HCT116 (cell line): Measurements from ENCODE around the gene SLC23A3. TPM values are rescaled to one million over a fixed set of nuclear protein-coding genes. Genes with fewer than 3 reads are reported as not detected.

Experiments
- ATAC-seq: fragments of 200-7000 bp; cut with Tn5 transposase; 2 replicates; pipeline ENCODE4 v1.9.1; 2020; ENCODE audit warnings: mild to moderate bottlenecking, moderate library complexity
- BruUV-seq: library from RNA; stranded (reverse); fragments of 400-500 nt; replicated peaks from 2 replicates; lab custom pipeline; 2021; lab: Mats Ljungman, UMichigan
- CTCF ChIA-PET: fragments of 300-600 bp; sonication (Branson Sonifier 250); formaldehyde crosslinking; loops from one replicate; lab custom pipeline; 2021; ENCODE audit warnings: antibody characterized with exemption; lab: Charles Lee
- POLR2A ChIA-PET: fragments of 300-600, 350-600 bp; sonication (Branson Sonifier 250); formaldehyde crosslinking; loops from one replicate; lab custom pipeline; 2021; ENCODE audit warnings: antibody characterized with exemption; lab: Charles Lee
- RAD21 ChIA-PET, 2 experiments: fragments of 300-600 bp; sonication (Branson Sonifier 250); formaldehyde crosslinking; loops; one replicate each; lab custom pipeline; 2023; ENCODE audit warnings: low total read pairs in 2 of 2; ENCODE audit not compliant: uncharacterized antibody in 2 of 2, unreplicated experiment in 2 of 2, low non-redundant PET in 1 of 2; lab: Charles Lee
- DNase-seq: peaks from one replicate; pipeline ENCODE4 v3.0.0-alpha.2; 2010; ENCODE audit warnings: low read depth, low spot score
- H2AFZ ChIP-seq: fragments of 200-600 bp; shearing (Covaris generic), sonication (generic); 2 replicates; pipeline ENCODE4 v1.6.1; 2017; ENCODE audit warnings: low read depth, mixed run types, mixed read lengths, antibody characterized with exemption, low read length; ENCODE audit not compliant: poor library complexity, severe bottlenecking
- H3K27ac ChIP-seq: 2 replicates; pipeline ENCODE4 v1.5.1; 2012; ENCODE audit warnings: low read depth, low read length
- H3K27me3 ChIP-seq: fragments of 200-600 bp; sonication (generic); 2 replicates; pipeline ENCODE4 v1.6.1; 2016; ENCODE audit warnings: mixed run types, low read length, mixed read lengths; ENCODE audit not compliant: insufficient read depth
- H3K36me3 ChIP-seq, 2 experiments: fragments of 200-500 bp in 1 of 2; fragments of 200-600 bp in 1 of 2; sonication (Bioruptor generic) in 1 of 2; sonication (generic) in 1 of 2; 2 replicates each; pipeline versions ENCODE4 v1.5.1 to v1.6.1; 2014 to 2016; ENCODE audit warnings: low read length in 2 of 2, inconsistent platforms in 1 of 2, mixed read lengths in 1 of 2, mixed run types in 1 of 2; ENCODE audit not compliant: insufficient read depth in 2 of 2, control insufficient read depth in 1 of 2
- H3K4me1 ChIP-seq, 2 experiments: fragments of 200-600 bp in 1 of 2; sonication (generic) in 1 of 2; 2 replicates each; pipeline versions ENCODE4 v1.5.1 to v1.6.1; 2012 to 2017; ENCODE audit warnings: low read length in 2 of 2, inconsistent platforms in 1 of 2, mild to moderate bottlenecking in 1 of 2, mixed read lengths in 1 of 2, mixed run types in 1 of 2, moderate library complexity in 1 of 2; ENCODE audit not compliant: insufficient read depth in 2 of 2, control insufficient read depth in 1 of 2
- H3K4me2 ChIP-seq: fragments of 200-600 bp; sonication (generic); 2 replicates; pipeline ENCODE4 v1.6.1; 2017; ENCODE audit warnings: mixed run types, low read length, mixed read lengths
- H3K4me3 ChIP-seq, 2 experiments: fragments of 200-600 bp in 1 of 2; sonication (generic) in 1 of 2; replicated peaks in 1 of 2; 2 replicates each; pipeline ENCODE4 v1.5.1; 2011 to 2016; ENCODE audit warnings: low read length in 2 of 2, control low read depth in 1 of 2, low read depth in 1 of 2, mild to moderate bottlenecking in 1 of 2, mixed read lengths in 1 of 2, mixed run types in 1 of 2
- H3K79me2 ChIP-seq: fragments of 200-600 bp; sonication (generic); 2 replicates; pipeline ENCODE4 v1.6.1; 2017; ENCODE audit warnings: mild to moderate bottlenecking, mixed run types, low read length, moderate library complexity, mixed read lengths; ENCODE audit not compliant: insufficient read depth
- H3K9ac ChIP-seq: fragments of 200-600 bp; sonication (generic); 2 replicates; pipeline ENCODE4 v1.6.1; 2016; ENCODE audit warnings: low read length, mixed read lengths
- H3K9me2 ChIP-seq: fragments of 200-600 bp; sonication (generic), shearing (Covaris generic); 2 replicates; pipeline ENCODE4 v1.6.1; 2017; ENCODE audit warnings: mixed run types, mild to moderate bottlenecking, moderate library complexity; ENCODE audit not compliant: insufficient read depth
- H3K9me3 ChIP-seq, 2 experiments: fragments of 200-500 bp in 1 of 2; fragments of 200-600 bp in 1 of 2; sonication (Bioruptor generic) in 1 of 2; sonication (generic) in 1 of 2; 2 replicates each; pipeline ENCODE4 v1.6.1; 2014 to 2017; ENCODE audit warnings: low read length in 2 of 2, mixed read lengths in 2 of 2, inconsistent platforms in 1 of 2, low read depth in 1 of 2, mild to moderate bottlenecking in 1 of 2, mixed run types in 1 of 2, moderate library complexity in 1 of 2; ENCODE audit not compliant: control insufficient read depth in 1 of 2, insufficient read depth in 1 of 2
- H4K20me1 ChIP-seq: fragments of 200-600 bp; sonication (generic), shearing (Covaris generic); 2 replicates; pipeline ENCODE4 v1.6.1; 2017; ENCODE audit warnings: mixed run types, mild to moderate bottlenecking, moderate library complexity; ENCODE audit not compliant: insufficient read depth
- EZH2phosphoT487 ChIP-seq: fragments of 200-600 bp; IDR thresholded peaks from 2 replicates; pipeline ENCODE4 v1.6.1; 2018; ENCODE audit warnings: antibody characterized with exemption, borderline replicate concordance
- POLR2A ChIP-seq: IDR thresholded peaks from 2 replicates; pipeline ENCODE4 v1.7.0; 2011; ENCODE audit warnings: borderline replicate concordance; ENCODE audit not compliant: insufficient read depth, insufficient read length; ENCODE audit errors: extremely low read depth
- POLR2AphosphoS5 ChIP-seq: IDR thresholded peaks from 2 replicates; pipeline ENCODE4 v1.6.1; 2011; ENCODE audit warnings: mild to moderate bottlenecking, low read depth, low read length, moderate library complexity
- ZFX ChIP-seq: fragments of 450-650 bp; IDR thresholded peaks from 2 replicates; pipeline ENCODE4 v1.6.1; 2017
- intact Hi-C: fragments of 100-400 bp; cut with micrococcal nuclease; formaldehyde crosslinking; loops from 2 replicates; pipeline ENCODE4 v1.10.0; 2022
- total RNA-seq: library from RNA; stranded (reverse); gene quantifications from one replicate; pipeline ENCODE4 v1.2.1, GENCODE V29; 2021; ENCODE audit not compliant: unreplicated experiment
- TF ChIP-seq, protein P1 (sequence below), 3 experiments: fragments of 200-600 bp in 1 of 3; sonication (generic) in 1 of 3; IDR thresholded peaks in 2 of 3; conservative IDR thresholded peaks in 1 of 3; 2 replicates each; pipeline ENCODE4 v1.5.1; 2012 to 2017; ENCODE audit warnings: low read depth in 2 of 3, low read length in 2 of 3, antibody characterized with exemption in 1 of 3, borderline replicate concordance in 1 of 3, control low read depth in 1 of 3, mild to moderate bottlenecking in 1 of 3, mixed read lengths in 1 of 3, mixed run types in 1 of 3, moderate library complexity in 1 of 3; ENCODE audit not compliant: insufficient read depth in 1 of 3
- TF ChIP-seq, protein P2 (sequence below): IDR thresholded peaks from 2 replicates; pipeline ENCODE4 v1.6.1; 2012; ENCODE audit warnings: low read depth

Gene SLC23A3
- total RNA-seq, 1 experiment from 2014 or later, result 4.8 TPM

DNA sequence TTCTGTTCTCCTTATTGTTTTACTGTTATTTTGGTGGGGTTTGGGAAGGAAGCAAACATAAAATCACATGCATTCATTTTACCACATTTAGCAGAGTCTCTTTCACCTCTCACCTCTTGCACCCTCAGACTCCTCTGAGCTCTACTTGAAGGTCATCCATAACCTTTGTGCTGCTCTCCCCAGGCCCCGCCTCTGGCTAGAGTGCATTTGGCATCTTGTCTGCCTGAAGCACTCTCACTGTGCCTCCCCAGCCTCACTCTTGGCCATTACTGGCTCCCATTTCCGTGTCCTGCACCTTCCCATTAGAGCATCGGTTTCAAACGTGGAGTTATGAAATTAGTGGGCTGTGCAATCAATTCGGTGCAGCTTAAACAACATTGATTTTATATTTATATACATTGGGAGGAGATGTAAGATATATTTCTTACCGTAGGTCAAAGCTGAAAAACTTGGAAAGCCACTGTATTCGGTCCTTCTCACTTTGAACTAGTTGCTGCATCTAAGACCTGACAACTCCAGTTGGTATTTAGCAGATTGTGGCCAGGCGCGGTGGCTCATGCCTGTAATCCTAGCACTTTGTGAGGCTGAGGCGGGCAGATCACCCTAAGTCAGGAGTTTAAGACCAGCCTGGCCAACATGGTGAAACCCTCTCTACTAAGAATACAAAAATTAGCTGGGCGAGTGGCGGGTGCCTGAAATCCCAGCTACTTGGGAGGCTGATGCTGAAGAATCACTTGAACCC is 29.8 kb upstream of the SLC23A3 start:
- no peaks in the 10 kb centered on the region for H3K9me2 ChIP-seq
- ATAC-seq, result no peak
- no TSS peak for BruUV-seq
- DNase-seq, result no peak
- peaks cover 0 to 3% of the 10 kb centered on the region in 2 experiments; a peak in 2 of 4 replicates for H3K9me3 ChIP-seq
- no peak overlapping the region for H3K4me2 ChIP-seq
- RAD21 ChIA-PET, result no interaction called here
- intact Hi-C loops, result no loop called here
- TF ChIP-seq, protein P1, sequence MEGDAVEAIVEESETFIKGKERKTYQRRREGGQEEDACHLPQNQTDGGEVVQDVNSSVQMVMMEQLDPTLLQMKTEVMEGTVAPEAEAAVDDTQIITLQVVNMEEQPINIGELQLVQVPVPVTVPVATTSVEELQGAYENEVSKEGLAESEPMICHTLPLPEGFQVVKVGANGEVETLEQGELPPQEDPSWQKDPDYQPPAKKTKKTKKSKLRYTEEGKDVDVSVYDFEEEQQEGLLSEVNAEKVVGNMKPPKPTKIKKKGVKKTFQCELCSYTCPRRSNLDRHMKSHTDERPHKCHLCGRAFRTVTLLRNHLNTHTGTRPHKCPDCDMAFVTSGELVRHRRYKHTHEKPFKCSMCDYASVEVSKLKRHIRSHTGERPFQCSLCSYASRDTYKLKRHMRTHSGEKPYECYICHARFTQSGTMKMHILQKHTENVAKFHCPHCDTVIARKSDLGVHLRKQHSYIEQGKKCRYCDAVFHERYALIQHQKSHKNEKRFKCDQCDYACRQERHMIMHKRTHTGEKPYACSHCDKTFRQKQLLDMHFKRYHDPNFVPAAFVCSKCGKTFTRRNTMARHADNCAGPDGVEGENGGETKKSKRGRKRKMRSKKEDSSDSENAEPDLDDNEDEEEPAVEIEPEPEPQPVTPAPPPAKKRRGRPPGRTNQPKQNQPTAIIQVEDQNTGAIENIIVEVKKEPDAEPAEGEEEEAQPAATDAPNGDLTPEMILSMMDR (IDR thresholded peaks at IDR 0.05 in 2 of 3, conservative IDR thresholded peaks at IDR 0.05 in 1 of 3; ENCODE audit: borderline replicate concordance in 1 of 3, insufficient read depth in 1 of 3, low read depth in 2 of 3, low read length in 2 of 3), result no peak
- TF ChIP-seq POLR2AphosphoS5 (no peak), POLR2A (no peak), ZFX (no peak), EZH2phosphoT487 (no peak)
- TF ChIP-seq, protein P2, sequence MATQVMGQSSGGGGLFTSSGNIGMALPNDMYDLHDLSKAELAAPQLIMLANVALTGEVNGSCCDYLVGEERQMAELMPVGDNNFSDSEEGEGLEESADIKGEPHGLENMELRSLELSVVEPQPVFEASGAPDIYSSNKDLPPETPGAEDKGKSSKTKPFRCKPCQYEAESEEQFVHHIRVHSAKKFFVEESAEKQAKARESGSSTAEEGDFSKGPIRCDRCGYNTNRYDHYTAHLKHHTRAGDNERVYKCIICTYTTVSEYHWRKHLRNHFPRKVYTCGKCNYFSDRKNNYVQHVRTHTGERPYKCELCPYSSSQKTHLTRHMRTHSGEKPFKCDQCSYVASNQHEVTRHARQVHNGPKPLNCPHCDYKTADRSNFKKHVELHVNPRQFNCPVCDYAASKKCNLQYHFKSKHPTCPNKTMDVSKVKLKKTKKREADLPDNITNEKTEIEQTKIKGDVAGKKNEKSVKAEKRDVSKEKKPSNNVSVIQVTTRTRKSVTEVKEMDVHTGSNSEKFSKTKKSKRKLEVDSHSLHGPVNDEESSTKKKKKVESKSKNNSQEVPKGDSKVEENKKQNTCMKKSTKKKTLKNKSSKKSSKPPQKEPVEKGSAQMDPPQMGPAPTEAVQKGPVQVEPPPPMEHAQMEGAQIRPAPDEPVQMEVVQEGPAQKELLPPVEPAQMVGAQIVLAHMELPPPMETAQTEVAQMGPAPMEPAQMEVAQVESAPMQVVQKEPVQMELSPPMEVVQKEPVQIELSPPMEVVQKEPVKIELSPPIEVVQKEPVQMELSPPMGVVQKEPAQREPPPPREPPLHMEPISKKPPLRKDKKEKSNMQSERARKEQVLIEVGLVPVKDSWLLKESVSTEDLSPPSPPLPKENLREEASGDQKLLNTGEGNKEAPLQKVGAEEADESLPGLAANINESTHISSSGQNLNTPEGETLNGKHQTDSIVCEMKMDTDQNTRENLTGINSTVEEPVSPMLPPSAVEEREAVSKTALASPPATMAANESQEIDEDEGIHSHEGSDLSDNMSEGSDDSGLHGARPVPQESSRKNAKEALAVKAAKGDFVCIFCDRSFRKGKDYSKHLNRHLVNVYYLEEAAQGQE, result no peak
- no peak overlapping the region for H2AFZ ChIP-seq
- CTCF ChIA-PET, result no interaction called here
- no peak overlapping the region for H3K9ac ChIP-seq
- H3K4me1 ChIP-seq, result no peaks in the 10 kb centered on the region
- H3K27ac ChIP-seq, result no peak overlapping the region
- H3K79me2 ChIP-seq, result no peaks in the 10 kb centered on the region
- POLR2A ChIA-PET, result interaction anchor here (0.9 kb wide), 1 partner anchor 23 kb away, joined by 5 read pairs; the partner anchor contains the start of gene CNPPD1
- H3K4me3 ChIP-seq, result no peak overlapping the region
- no peaks in the 10 kb centered on the region for H4K20me1 ChIP-seq
- H3K27me3 ChIP-seq, result no peaks in the 10 kb centered on the region
- no peaks in the 10 kb centered on the region for H3K36me3 ChIP-seq
